IMR-90 (cell line): Measurements from ENCODE around the gene ARHGAP24. TPM values are rescaled to one million over a fixed set of nuclear protein-coding genes. Genes with fewer than 3 reads are reported as not detected.

Experiments
- ATAC-seq: fragments of 200-7000 bp; cut with Tn5 transposase; 2 replicates; pipeline ENCODE4 v1.9.1; 2020; ENCODE audit warnings: low read depth, mild to moderate bottlenecking, moderate library complexity
- BruUV-seq: library from RNA; stranded (reverse); fragments of 400-500 nt; replicated peaks from 2 replicates; lab custom pipeline; 2021; lab: Mats Ljungman, UMichigan
- CTCF ChIA-PET: fragments of 300-600 bp; formaldehyde crosslinking; extraction: SDS; loops from one replicate; lab custom pipeline; 2021; ENCODE audit warnings: antibody characterized with exemption; lab: Yijun Ruan, JAX
- POLR2A ChIA-PET: fragments of 300-600 bp; sonication (Branson Sonifier 250); formaldehyde crosslinking; loops from one replicate; lab custom pipeline; 2022; ENCODE audit warnings: antibody characterized with exemption; ENCODE audit not compliant: unreplicated experiment; lab: Charles Lee
- DNase-seq: peaks from one replicate; pipeline ENCODE4 v3.0.0; 2013
- H2AFZ ChIP-seq: replicated peaks from 2 replicates; pipeline ENCODE3; 2013; ENCODE audit warnings: low read length, mild to moderate bottlenecking; ENCODE audit not compliant: poor library complexity
- H2AK5ac ChIP-seq: 2 replicates; pipeline ENCODE4 v1.6.1; 2013; ENCODE audit warnings: low read depth, low read length, inconsistent platforms
- H2AK9ac ChIP-seq: replicated peaks from 2 replicates; pipeline ENCODE3; 2013; ENCODE audit warnings: mild to moderate bottlenecking, low read depth, low read length, moderate library complexity; ENCODE audit not compliant: poor library complexity
- H2BK120ac ChIP-seq: 2 replicates; pipeline ENCODE4 v1.6.1; 2013; ENCODE audit warnings: low read depth, low read length, inconsistent platforms
- H2BK15ac ChIP-seq: 3 replicates; pipeline ENCODE4 v1.6.1; 2013; ENCODE audit warnings: low read depth, low read length, inconsistent platforms
- H2BK20ac ChIP-seq: 2 replicates; pipeline ENCODE4 v1.6.1; 2013; ENCODE audit warnings: low read depth, mild to moderate bottlenecking, inconsistent platforms, low read length, moderate library complexity
- H2BK5ac ChIP-seq: 2 replicates; pipeline ENCODE4 v1.6.1; 2013; ENCODE audit warnings: mild to moderate bottlenecking, low read depth, low read length, inconsistent platforms; ENCODE audit not compliant: poor library complexity, severe bottlenecking
- H3K14ac ChIP-seq: replicated peaks from 2 replicates; pipeline ENCODE4 v1.6.1; 2013; ENCODE audit warnings: low read depth, low read length, inconsistent platforms
- H3K18ac ChIP-seq: 2 replicates; pipeline ENCODE4 v1.6.1; 2013; ENCODE audit warnings: low read depth, low read length, control low read depth
- H3K23ac ChIP-seq: 2 replicates; pipeline ENCODE4 v1.6.1; 2013; ENCODE audit warnings: low read depth, low read length, inconsistent platforms
- H3K27ac ChIP-seq: 2 replicates; pipeline ENCODE4 v1.5.1; 2013; ENCODE audit warnings: mild to moderate bottlenecking, control low read depth, low read length; ENCODE audit not compliant: insufficient read depth
- H3K27me3 ChIP-seq: 2 replicates; pipeline ENCODE4 v1.6.1; 2013; ENCODE audit warnings: low read length; ENCODE audit not compliant: control insufficient read depth, insufficient read depth
- H3K36me3 ChIP-seq: 2 replicates; pipeline ENCODE4 v1.6.1; 2013; ENCODE audit warnings: low read length, mixed read lengths; ENCODE audit not compliant: control insufficient read depth, insufficient read depth
- H3K4ac ChIP-seq: 2 replicates; pipeline ENCODE4 v1.6.1; 2013; ENCODE audit warnings: low read depth, low read length, inconsistent platforms
- H3K4me1 ChIP-seq: 2 replicates; pipeline ENCODE4 v1.6.1; 2013; ENCODE audit warnings: low read length, mixed read lengths; ENCODE audit not compliant: control insufficient read depth, insufficient read depth
- H3K4me2 ChIP-seq: 2 replicates; pipeline ENCODE4 v1.6.1; 2013; ENCODE audit warnings: low read depth, mild to moderate bottlenecking, control low read depth, low read length, moderate library complexity
- H3K4me3 ChIP-seq: 2 replicates; pipeline ENCODE4 v1.5.1; 2013; ENCODE audit warnings: low read depth, mild to moderate bottlenecking, control low read depth, low read length, moderate library complexity; ENCODE audit not compliant: insufficient read depth
- H3K56ac ChIP-seq: 2 replicates; pipeline ENCODE4 v1.6.1; 2013; ENCODE audit warnings: low read length, inconsistent platforms; ENCODE audit not compliant: insufficient read depth; ENCODE audit errors: extremely low read depth
- H3K79me1 ChIP-seq, 2 experiments: 2 replicates each; pipeline ENCODE4 v1.6.1; 2013; ENCODE audit warnings: low read length in 2 of 2, inconsistent platforms in 1 of 2, low read depth in 1 of 2
- H3K9ac ChIP-seq: 2 replicates; pipeline ENCODE4 v1.6.1; 2013; ENCODE audit warnings: low read depth, low read length, control low read depth
- H3K9me1 ChIP-seq: 2 replicates; pipeline ENCODE4 v1.6.1; 2013; ENCODE audit warnings: low read length, inconsistent platforms; ENCODE audit not compliant: insufficient read depth
- H3K9me3 ChIP-seq: 2 replicates; pipeline ENCODE4 v1.6.1; 2013; ENCODE audit warnings: low read length; ENCODE audit not compliant: control insufficient read depth, insufficient read depth
- H4K20me1 ChIP-seq: 2 replicates; pipeline ENCODE4 v1.6.1; 2013; ENCODE audit warnings: low read length, inconsistent platforms; ENCODE audit not compliant: insufficient read depth
- H4K5ac ChIP-seq: 2 replicates; pipeline ENCODE4 v1.6.1; 2013; ENCODE audit warnings: mild to moderate bottlenecking, low read depth, low read length, control low read depth
- H4K8ac ChIP-seq, 2 experiments: 2 replicates each; pipeline ENCODE4 v1.6.1; 2013; ENCODE audit warnings: low read depth in 2 of 2, low read length in 2 of 2, control low read depth in 1 of 2, inconsistent platforms in 1 of 2
- H4K91ac ChIP-seq: 2 replicates; pipeline ENCODE4 v1.6.1; 2013; ENCODE audit warnings: low read depth, low read length, inconsistent platforms; ENCODE audit not compliant: insufficient read depth
- CHD1 ChIP-seq: IDR thresholded peaks from 2 replicates; pipeline ENCODE4 v1.6.1; 2012; ENCODE audit warnings: low read depth, low read length, improper control_type of control experiment
- ELK1 ChIP-seq: fragments of 150-350 bp; IDR thresholded peaks from 2 replicates; pipeline ENCODE4 v1.6.1; 2016; ENCODE audit warnings: low read depth, mild to moderate bottlenecking, low read length, moderate library complexity, borderline replicate concordance
- FOS ChIP-seq: fragments of 150-350 bp; IDR thresholded peaks from 2 replicates; pipeline ENCODE4 v1.6.1; 2016; ENCODE audit warnings: low read depth, low read length
- MAFK ChIP-seq: IDR thresholded peaks from 2 replicates; pipeline ENCODE4 v1.6.1; 2012; ENCODE audit warnings: low read depth, low read length, improper control_type of control experiment
- MXI1 ChIP-seq: IDR thresholded peaks from 2 replicates; pipeline ENCODE4 v1.6.1; 2012; ENCODE audit warnings: low read depth, mild to moderate bottlenecking, low read length, moderate library complexity, borderline replicate concordance
- NFE2L2 ChIP-seq: fragments of 150-350 bp; IDR thresholded peaks from 2 replicates; pipeline ENCODE4 v1.6.1; 2016; ENCODE audit warnings: low read depth, mild to moderate bottlenecking, low read length
- POLR2A ChIP-seq: IDR thresholded peaks from 2 replicates; pipeline ENCODE4 v1.6.1; 2012; ENCODE audit warnings: mild to moderate bottlenecking, low read depth, low read length
- RAD21 ChIP-seq: IDR thresholded peaks from 2 replicates; pipeline ENCODE4 v1.6.1; 2012; ENCODE audit warnings: low read length, improper control_type of control experiment
- RFX5 ChIP-seq: IDR thresholded peaks from 2 replicates; pipeline ENCODE4 v1.8.0; 2012; ENCODE audit warnings: low read depth, mild to moderate bottlenecking, low read length, moderate library complexity
- SMC3 ChIP-seq: fragments of 150-350 bp; IDR thresholded peaks from 2 replicates; pipeline ENCODE4 v1.6.1; 2016; ENCODE audit warnings: low read depth, mild to moderate bottlenecking, antibody characterized with exemption, low read length, moderate library complexity
- USF2 ChIP-seq: fragments of 150-350 bp; IDR thresholded peaks from 2 replicates; pipeline ENCODE4 v1.6.1; 2017; ENCODE audit warnings: mild to moderate bottlenecking, antibody characterized with exemption, low read length, low read depth
- WGBS, 2 experiments: methylation state at CpG; one replicate each; pipeline versions ENCODE4 v1.1.5 to v1.1.7; 2013; ENCODE audit warnings: missing lambda C conversion rate in 2 of 2; ENCODE audit not compliant: insufficient read length in 1 of 2; ENCODE audit errors: extremely low coverage in 2 of 2; 5-methylcytosine and 5-hydroxymethylcytosine counted together
- dilution Hi-C: fragments of 300-500 bp; cut with HindIII; formaldehyde crosslinking; loops from one replicate; pipeline ENCODE4 v1.14.3; 2018; ENCODE audit warnings: low sequenced_read_pairs; ENCODE audit not compliant: unreplicated experiment
- in situ Hi-C: fragments of 300-500 bp; cut with MboI; formaldehyde crosslinking; loops from 3 replicates; pipeline ENCODE4 v1.14.3; 2019; ENCODE audit warnings: low sequenced_read_pairs, inconsistent platforms, mixed read lengths
- intact Hi-C: fragments of 100-400 bp; cut with micrococcal nuclease; formaldehyde crosslinking; loops from 2 replicates; pipeline ENCODE4 v1.10.0; 2022
- polyA plus RNA-seq, 3 experiments: library from polyadenylated mRNA; depleted of rRNA; stranded (reverse); fragments of >200 nt; gene quantifications; 2 replicates each; pipeline ENCODE4 v1.2.3, GENCODE V29; 2012; ENCODE audit warnings: low replicate concordance in 1 of 3
- total RNA-seq: library from RNA; depleted of rRNA; stranded (reverse); fragments of >200 nt; gene quantifications from 2 replicates; pipeline ENCODE4 v1.2.3, GENCODE V29; 2012

Gene ARHGAP24
- total and polyA plus RNA-seq, 2 of the 4 experiments (the other 2 are of a cell fraction) = 11.9 to 24.0 TPM

- TF ChIP-seq USF2 = no peak
These were observed 82.3 kb downstream of the ARHGAP24 start (continued) for GRCh38 chr4:85557016-85557901.

- Histone ChIP-seq H4K8ac (no peak overlapping the region), H2AK9ac (no peak overlapping the region), H3K9me3 (no peaks in the 10 kb centered on the region), H3K27ac (no peak overlapping the region), H4K20me1 (no peaks in the 10 kb centered on the region), H2AK5ac (no peak overlapping the region), H3K9ac (no peak overlapping the region), H3K18ac (no peak overlapping the region), H3K9me1 (no peaks in the 10 kb centered on the region), H2BK20ac (no peak overlapping the region), H3K4ac (no peak overlapping the region), H3K4me1 (no peaks in the 10 kb centered on the region), H2BK120ac (no peak overlapping the region), H2BK15ac (no peak overlapping the region), H3K56ac (no peak overlapping the region), H3K79me1 (no peaks in the 10 kb centered on the region), H3K36me3 (no peaks in the 10 kb centered on the region), H2AFZ (no peak overlapping the region), H3K14ac (no peak overlapping the region), H3K4me2 (no peak overlapping the region), H3K23ac (no peak overlapping the region), H2BK5ac (no peak overlapping the region), H3K4me3 (no peak overlapping the region), H4K5ac (no peak overlapping the region), H4K91ac (no peak overlapping the region), H3K27me3 (no peaks in the 10 kb centered on the region)
- BruUV-seq = no TSS peak
- DNase-seq (no peak), ATAC-seq (no peak)
- dilution Hi-C loops = no loop called here
- WGBS, 2 experiments = no CpG with 5 or more reads among the region's 4 CpGs
- ChIA-PET CTCF (interaction anchor here (0.6 kb wide), 1 partner anchor 11 kb away, joined by 3 read pairs; no protein-coding TSS in a partner anchor), POLR2A (no interaction called here)
- intact Hi-C loops = no loop called here
- in situ Hi-C loops = no loop called here
- TF ChIP-seq CHD1 (no peak), MAFK (no peak), NFE2L2 (no peak), FOS (no peak), RFX5 (no peak), POLR2A (no peak), SMC3 (no peak), MXI1 (no peak), ELK1 (no peak), USF2 (no peak), RAD21 (no peak)
These were observed 91.0 kb downstream of the ARHGAP24 start for GRCh38 chr4:85565761-85566480.
